Pancreas (tissue), 10 donors: ENCODE results near the gene LRRC23. TPM values are rescaled to one million over a fixed set of nuclear protein-coding genes. Genes with fewer than 3 reads are reported as not detected.
"Not testable (repeated sequence)": the region's sequence is repeated elsewhere in the genome, so short reads cannot be mapped to it uniquely, and the experiment has no call there.

Experiments
- ATAC-seq, 4 donors: fragments of 200-7000 bp; cut with Tn5 transposase; one replicate each; pipeline versions ENCODE4 v1.8.0 to v1.9.1; 2020; ENCODE audit warnings: mild to moderate bottlenecking in 4 of 4, moderate library complexity in 4 of 4
- DNase-seq, 6 donors: peaks; one replicate each; pipeline ENCODE4 v3.0.0-alpha.2; 2020
- FAIRE-seq: peaks from 2 replicates; lab custom pipeline; 2012; peaks lifted over from hg19 to GRCh38; lab: Jason Lieb, UNC
- H3K27ac ChIP-seq, 4 donors: fragments of 200-600 bp; sonication (generic); 1 replicate in 3 of 4; 2 replicates in 1 of 4; pipeline versions ENCODE4 v1.5.0 to v1.8.0; 2020
- H3K27me3 ChIP-seq, 4 donors: fragments of 200-600 bp; one replicate each; pipeline ENCODE4 v1.8.0; 2021
- H3K36me3 ChIP-seq, 3 donors: fragments of 200-600 bp; sonication (generic) in 1 of 3; one replicate each; pipeline versions ENCODE4 v1.5.0 to v1.8.0; 2020 to 2021
- H3K4me1 ChIP-seq, 3 donors: fragments of 200-600 bp; one replicate each; pipeline ENCODE4 v1.8.0; 2021
- H3K4me3 ChIP-seq, 4 donors: fragments of 200-600 bp; sonication (generic) in 2 of 4; one replicate each; pipeline versions ENCODE4 v1.5.0 to v1.8.0; 2020 to 2021
- H3K9me3 ChIP-seq, 4 donors: fragments of 200-600 bp; one replicate each; pipeline ENCODE4 v1.8.0; 2021
- WGBS, 2 donors: extraction: QIAGEN DNeasy Blood & Tissue Kit; methylation state at CpG; one replicate each; pipeline ENCODE4 v1.1.7; 2013; 5-methylcytosine and 5-hydroxymethylcytosine counted together
- intact Hi-C, 3 donors: fragments of 100-400 bp; cut with DNase I; formaldehyde crosslinking; loops; one replicate each; pipeline versions ENCODE4 v1.11.1 to v1.14.2; 2022
- polyA plus RNA-seq, 2 donors: library from polyadenylated mRNA; stranded (reverse); fragments of 200-250 nt; gene quantifications; one replicate each; pipeline ENCODE4 v1.2.3, GENCODE V29; 2013
- total RNA-seq, 6 donors: library from RNA; stranded (reverse); fragmentation: NEBNext Ultra II Directional in 4 of 6; extraction: Animal tissue kit (Norgen Biotek cat#: 25700) in 4 of 6; gene quantifications; one replicate each; pipeline versions ENCODE4 v1.2.1 to v1.2.4, GENCODE V29; 2021 to 2023
- TF ChIP-seq, protein P1 (sequence below), 4 donors: fragments of 200-600 bp; sonication (generic) in 3 of 4; IDR thresholded peaks; one replicate each; pipeline versions ENCODE4 v1.5.0 to v1.8.0; 2021; ENCODE audit warnings: antibody characterized with exemption in 4 of 4
- donor health status: healthy with polysubstance abuse.
- donor health status: DM: no; HTN: no; CAD: no; lungs with moderate emphysema.
- donor health status: DM: no; HTN: no; CAD: no.
- donor health status: control.
- donor health status: control.
- donor health status: Bipolar disorder and iron deficiency.
- donor health status: DM: yes; HTN: yes; CAD: no.
- donor health status: DM: no; HTN: no; CAD: no.
- donor health status: DM: no; HTN: no; CAD: no.
- donor health status: DM: yes; HTN: yes; CAD: no.

LRRC23 gene
- total and polyA plus RNA-seq, 8 donors, result 1.7 to 13.0 (median 3.8) TPM

DNA sequence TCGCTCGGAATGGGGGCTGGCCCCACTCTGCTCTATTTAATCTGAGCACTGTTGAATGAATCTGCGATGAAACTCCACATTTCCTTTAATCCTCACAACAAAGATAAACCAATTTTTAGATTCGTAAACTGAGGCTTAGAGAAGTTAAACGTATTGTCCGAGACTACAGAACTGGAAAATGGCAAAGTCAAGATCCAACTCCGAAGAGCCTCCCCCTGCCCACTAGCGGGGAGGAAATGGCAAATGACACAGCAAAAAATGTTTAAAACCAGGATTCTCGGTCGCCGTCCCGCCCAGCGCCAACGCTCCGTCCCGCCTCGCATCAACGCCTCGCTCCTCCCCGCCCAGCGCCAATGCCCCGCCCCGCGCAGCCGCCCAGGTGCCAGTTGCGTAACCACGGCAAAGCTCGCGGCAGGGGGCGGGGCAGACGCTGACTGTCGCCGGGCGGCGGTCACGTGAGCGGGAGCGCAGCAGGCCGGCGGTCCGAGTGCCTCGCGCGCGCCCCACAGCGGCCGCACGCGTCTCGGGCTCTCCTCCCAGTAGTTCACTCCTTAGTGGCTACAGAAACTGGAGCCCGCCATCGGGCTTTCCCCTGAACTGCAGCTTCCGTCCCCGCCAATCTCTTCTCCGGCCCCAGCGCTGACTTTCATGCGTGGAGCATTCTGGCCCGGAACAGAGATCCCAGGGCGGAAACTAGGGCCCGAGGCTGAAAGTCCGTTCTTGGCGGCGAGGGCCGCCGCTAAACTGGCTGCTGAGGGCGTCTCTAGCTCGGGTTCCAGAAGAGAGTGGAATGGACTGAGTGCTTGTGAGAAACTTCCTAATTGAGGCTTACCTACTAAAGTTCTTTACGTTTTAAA lies 13.6 kb upstream of the LRRC23 start:
- Histone ChIP-seq H3K4me1 (no peaks in the 10 kb centered on the region), H3K36me3 (no peaks in the 10 kb centered on the region), H3K27me3 (no peaks in the 10 kb centered on the region), H3K4me3 (peak overlapping the region; percentile 20 to 46 (median 33)), H3K27ac (peak overlapping the region; percentile 69 to 90 (median 82)), H3K9me3 (no peaks in the 10 kb centered on the region)
- FAIRE-seq, result no peak
- WGBS, 2 donors, result 0 to 1% methylated on average over 68 of the region's 68 CpGs
- intact Hi-C loops, result no loop called here
- TF ChIP-seq, protein P1, sequence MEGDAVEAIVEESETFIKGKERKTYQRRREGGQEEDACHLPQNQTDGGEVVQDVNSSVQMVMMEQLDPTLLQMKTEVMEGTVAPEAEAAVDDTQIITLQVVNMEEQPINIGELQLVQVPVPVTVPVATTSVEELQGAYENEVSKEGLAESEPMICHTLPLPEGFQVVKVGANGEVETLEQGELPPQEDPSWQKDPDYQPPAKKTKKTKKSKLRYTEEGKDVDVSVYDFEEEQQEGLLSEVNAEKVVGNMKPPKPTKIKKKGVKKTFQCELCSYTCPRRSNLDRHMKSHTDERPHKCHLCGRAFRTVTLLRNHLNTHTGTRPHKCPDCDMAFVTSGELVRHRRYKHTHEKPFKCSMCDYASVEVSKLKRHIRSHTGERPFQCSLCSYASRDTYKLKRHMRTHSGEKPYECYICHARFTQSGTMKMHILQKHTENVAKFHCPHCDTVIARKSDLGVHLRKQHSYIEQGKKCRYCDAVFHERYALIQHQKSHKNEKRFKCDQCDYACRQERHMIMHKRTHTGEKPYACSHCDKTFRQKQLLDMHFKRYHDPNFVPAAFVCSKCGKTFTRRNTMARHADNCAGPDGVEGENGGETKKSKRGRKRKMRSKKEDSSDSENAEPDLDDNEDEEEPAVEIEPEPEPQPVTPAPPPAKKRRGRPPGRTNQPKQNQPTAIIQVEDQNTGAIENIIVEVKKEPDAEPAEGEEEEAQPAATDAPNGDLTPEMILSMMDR (IDR thresholded peaks at IDR 0.05), result peak; percentile 82 to 95 (median 88)
- peak; percentile 97 to 99 (median 98) for ATAC-seq
- peak; percentile 97 to 100 (median 99) for DNase-seq

DNA sequence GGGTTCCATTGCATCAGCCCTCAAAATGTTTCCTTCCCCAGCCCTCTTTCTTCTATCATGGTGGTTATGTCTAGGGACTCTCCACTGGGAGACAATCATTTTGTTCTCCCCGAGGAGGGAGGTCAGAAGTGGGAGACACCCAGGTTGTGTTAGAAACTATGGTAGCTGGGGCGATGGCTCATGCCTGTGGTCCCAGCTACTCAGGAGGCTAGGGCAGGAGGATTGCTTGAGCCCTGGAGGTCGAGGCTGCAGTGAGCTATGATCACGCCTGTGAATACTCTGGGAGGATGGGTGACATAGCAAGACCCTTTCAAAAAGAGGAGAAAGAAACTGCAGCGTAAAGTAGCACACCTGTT lies 13.0 kb upstream of the LRRC23 start:
- DNase-seq (no peak), ATAC-seq (peak; percentile 6 to 11 (median 6)), FAIRE-seq (no peak)
- peak overlapping the region; percentile 69 to 90 (median 82) for H3K27ac ChIP-seq
- H3K4me1 ChIP-seq, result no peaks in the 10 kb centered on the region
- no peaks in the 10 kb centered on the region for H3K36me3 ChIP-seq
- WGBS, 2 donors, result 78% methylated on average over 5 of the region's 5 CpGs
- TF ChIP-seq, protein P1 (IDR thresholded peaks at IDR 0.05), result no peak
- peak overlapping the region; percentile 18 to 46 (median 32) for H3K4me3 ChIP-seq
- intact Hi-C loops, result no loop called here
- no peaks in the 10 kb centered on the region for H3K9me3 ChIP-seq
- no peaks in the 10 kb centered on the region for H3K27me3 ChIP-seq

DNA sequence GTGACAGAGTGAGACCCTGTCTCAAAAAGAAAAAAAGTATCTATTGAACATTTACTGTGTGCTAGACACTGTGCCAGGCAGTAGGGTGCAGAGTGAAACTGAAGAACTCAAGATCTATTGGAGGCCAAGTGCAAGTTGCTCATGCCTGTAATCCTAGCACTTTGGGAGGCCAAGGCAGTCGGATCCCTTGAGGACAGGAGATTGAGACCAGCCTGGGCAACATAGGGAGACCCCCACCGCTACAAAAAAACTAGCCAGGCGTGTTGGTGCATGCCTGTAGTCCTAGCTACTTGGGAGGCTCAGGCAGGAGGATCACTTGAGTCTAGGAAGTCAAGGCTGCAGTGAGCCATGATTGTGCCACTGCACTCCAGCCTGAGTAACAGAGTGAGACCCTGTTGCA lies 11.9 kb upstream of the LRRC23 start:
- H3K36me3 ChIP-seq, H3K4me3 ChIP-seq, H3K4me1 ChIP-seq, FAIRE-seq, ATAC-seq, H3K27ac ChIP-seq, H3K9me3 ChIP-seq, intact Hi-C loops, H3K27me3 ChIP-seq, DNase-seq: not testable (repeated sequence)
- WGBS, 2 donors, result 85 to 89% methylated on average over 3 of the region's 3 CpGs

DNA sequence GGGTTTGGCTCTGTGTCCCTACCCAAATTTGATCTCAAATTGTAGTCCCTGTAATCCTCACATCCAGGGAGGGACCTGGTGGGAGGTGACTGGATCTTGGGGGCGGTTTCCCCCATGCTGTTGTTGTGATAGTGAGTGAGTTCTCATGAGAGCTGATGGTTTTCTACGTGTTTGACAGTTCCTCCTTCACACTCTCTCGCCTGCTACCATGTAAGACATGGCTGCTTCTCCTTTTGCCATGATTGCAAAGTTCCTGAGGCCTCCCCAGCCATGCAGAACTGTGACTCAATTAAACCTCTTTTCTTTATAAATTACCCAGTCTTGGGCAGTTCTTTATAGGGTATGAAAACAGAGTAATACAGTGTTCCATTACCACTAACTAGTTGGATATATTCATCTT lies 10.3 kb upstream of the LRRC23 start:
- Histone ChIP-seq H3K9me3 (no peaks in the 10 kb centered on the region), H3K4me1 (peaks cover 0 to under 1% (median 0%) of the 10 kb centered on the region in 3 donors), H3K36me3 (no peaks in the 10 kb centered on the region), H3K27ac (no peak overlapping the region), H3K27me3 (no peaks in the 10 kb centered on the region), H3K4me3 (no peak overlapping the region)
- TF ChIP-seq, protein P1 (IDR thresholded peaks at IDR 0.05), result no peak
- ATAC-seq, result no peak
- 80 to 93% methylated on average over 3 of the region's 3 CpGs for WGBS, 2 donors
- FAIRE-seq, result no peak
- intact Hi-C loops, result no loop called here
- DNase-seq, result no peak

DNA sequence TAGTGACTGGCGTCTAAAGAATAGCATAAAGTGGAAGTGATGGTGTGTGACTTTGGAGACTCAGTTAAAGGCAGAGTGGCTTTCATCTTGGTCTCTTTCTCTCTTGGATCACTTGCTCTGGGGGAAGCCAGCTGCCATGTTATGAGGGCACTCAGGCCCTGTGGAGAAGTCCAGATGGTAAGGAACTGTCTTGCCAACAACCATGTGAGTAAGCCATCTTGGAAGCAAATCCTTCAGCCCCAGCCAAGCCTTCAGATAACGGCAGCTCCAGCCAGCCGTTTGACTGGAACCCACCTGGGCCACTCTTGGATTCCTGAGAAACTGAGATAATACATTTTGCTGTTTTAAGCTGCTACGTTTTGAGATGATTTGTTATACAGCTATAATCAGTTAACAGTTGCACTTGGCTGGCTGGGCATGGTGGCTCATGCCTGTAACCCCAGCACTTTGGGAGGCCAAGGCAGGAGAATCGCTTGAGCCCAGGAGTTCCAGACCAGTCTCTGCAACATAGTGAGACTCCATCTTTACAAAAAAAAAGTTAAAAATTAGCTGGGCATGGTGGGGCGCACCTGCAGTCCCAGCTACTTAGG lies 7.7 kb upstream of the LRRC23 start:
- Histone ChIP-seq H3K4me3 (no peak overlapping the region), H3K27ac (no peak overlapping the region), H3K36me3 (no peaks in the 10 kb centered on the region), H3K4me1 (peaks cover 0 to 11% (median 5%) of the 10 kb centered on the region in 3 donors), H3K9me3 (no peaks in the 10 kb centered on the region), H3K27me3 (no peaks in the 10 kb centered on the region)
- no peak for FAIRE-seq
- peak in 1 of 6 donors; percentile 72 for DNase-seq
- peak in 3 of 4 donors; percentile 38 to 55 (median 52) for ATAC-seq
- intact Hi-C loops, result no loop called here
- TF ChIP-seq, protein P1 (IDR thresholded peaks at IDR 0.05), result no peak
- WGBS, 2 donors, result 62% methylated on average over 6 of the region's 6 CpGs
